Suprapubic skin (tissue), 3 donors: ENCODE data around the gene PARN.

ENCODE experiments used
- CTCF ChIP-seq, 2 donors: fragments of 200-600 bp in 1 of 2; fragments of 450-650 bp in 1 of 2; sonication (generic) in 1 of 2; IDR thresholded peaks; one replicate each; pipeline ENCODE4 v1.5.1; 2016 to 2019; ENCODE audit warnings: antibody characterized with exemption in 2 of 2, mild to moderate bottlenecking in 1 of 2, moderate library complexity in 1 of 2
- POLR2A ChIP-seq, 2 donors: fragments of 450-650 bp; IDR thresholded peaks; one replicate each; pipeline ENCODE4 v1.6.1; 2017; ENCODE audit warnings: antibody characterized with exemption in 2 of 2, mild to moderate bottlenecking in 2 of 2, moderate library complexity in 2 of 2

- TF ChIP-seq CTCF (IDR thresholded peaks at IDR 0.05) (no peak), POLR2A (IDR thresholded peaks at IDR 0.05) (no peak)
Observed at GRCh38 chr16:14569213-14569612, 60.8 kb downstream of the PARN start.
